Measurements from ENCODE around the gene OPN1SW.

DNA sequence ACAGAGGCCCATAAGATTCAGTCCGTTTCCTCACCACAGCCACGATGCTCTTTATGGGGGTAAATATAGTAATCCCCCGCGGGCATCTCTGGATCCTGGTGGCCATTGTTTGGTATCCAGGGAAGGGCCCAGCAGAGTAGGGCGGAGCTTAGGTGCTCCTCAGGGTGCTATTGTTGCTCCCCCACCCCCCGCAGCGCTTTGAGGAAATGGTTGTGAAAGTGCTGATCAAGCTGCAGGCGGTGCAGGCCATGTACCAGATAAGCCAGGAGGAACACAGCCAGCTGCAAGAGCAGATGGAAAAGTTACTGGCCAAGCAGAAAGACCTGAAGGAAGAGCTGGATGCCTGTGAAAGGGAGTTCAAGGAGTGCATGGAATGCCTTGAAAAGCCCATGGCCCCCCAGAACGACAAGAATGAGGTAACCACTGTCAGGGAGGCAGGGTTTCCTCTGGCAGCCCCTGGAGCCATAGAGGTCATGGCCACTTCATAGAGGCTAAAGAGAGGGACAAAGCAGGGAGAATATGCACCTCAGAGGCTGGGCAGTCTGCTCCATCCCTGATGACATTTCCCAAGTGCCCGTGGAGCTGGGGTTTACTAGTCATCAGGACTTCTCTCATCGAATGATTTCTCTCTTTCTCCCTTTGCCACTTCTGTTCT is 37.0 kb upstream of the OPN1SW start:
- TF ChIP-seq, protein P1, sequence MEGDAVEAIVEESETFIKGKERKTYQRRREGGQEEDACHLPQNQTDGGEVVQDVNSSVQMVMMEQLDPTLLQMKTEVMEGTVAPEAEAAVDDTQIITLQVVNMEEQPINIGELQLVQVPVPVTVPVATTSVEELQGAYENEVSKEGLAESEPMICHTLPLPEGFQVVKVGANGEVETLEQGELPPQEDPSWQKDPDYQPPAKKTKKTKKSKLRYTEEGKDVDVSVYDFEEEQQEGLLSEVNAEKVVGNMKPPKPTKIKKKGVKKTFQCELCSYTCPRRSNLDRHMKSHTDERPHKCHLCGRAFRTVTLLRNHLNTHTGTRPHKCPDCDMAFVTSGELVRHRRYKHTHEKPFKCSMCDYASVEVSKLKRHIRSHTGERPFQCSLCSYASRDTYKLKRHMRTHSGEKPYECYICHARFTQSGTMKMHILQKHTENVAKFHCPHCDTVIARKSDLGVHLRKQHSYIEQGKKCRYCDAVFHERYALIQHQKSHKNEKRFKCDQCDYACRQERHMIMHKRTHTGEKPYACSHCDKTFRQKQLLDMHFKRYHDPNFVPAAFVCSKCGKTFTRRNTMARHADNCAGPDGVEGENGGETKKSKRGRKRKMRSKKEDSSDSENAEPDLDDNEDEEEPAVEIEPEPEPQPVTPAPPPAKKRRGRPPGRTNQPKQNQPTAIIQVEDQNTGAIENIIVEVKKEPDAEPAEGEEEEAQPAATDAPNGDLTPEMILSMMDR (IDR thresholded peaks at IDR 0.05 in 8 of 11, conservative IDR thresholded peaks at IDR 0.05 in 3 of 11), result no peak
- no peak for TF ChIP-seq POLR2A (IDR thresholded peaks at IDR 0.05)

Measured in spleen (tissue), 7 donors.